ENCODE measurements around the gene TBXA2R. TPM values are rescaled to one million over a fixed set of nuclear protein-coding genes. Genes with fewer than 3 reads are reported as not detected.

Gene TBXA2R
- total and polyA plus RNA-seq, 2 donors from 2014 or later: 6.7 to 8.8 TPM

DNA sequence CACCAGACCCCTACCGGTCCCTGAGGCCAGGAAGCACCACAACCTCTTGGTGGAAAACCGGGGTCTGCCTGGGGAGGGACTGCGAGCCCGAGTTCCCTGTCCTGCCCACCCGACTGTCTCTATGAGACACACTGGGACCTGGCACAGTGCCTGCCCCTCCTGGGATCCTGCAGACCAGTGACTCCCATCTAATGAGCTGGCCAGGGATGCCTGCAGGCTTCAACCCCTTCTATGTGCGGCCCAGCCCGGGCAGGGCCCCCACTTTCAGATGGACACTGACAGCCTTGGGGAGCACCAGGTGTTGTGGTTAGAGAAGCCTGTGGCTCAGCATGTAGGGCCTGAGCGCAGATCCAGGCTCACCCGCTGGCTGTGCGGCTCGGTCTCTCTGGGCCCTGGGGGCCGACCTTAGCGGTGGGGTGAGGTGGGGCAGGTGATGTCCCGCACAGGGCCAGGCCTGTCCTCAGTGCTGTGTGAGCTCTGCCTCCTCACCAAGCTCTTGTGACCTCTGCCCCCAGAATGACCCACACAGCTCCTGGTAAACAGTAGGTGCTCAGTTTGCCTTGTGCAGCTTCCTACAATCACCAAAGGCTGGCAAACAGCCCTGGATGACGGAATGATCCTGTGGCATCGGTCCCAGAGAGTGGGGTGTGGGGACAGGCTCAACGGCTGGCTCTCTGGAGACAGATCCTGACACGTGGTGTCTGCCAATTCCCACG, 37.8 kb upstream of the TBXA2R start:
- no peak for FAIRE-seq
- no peaks in the 10 kb centered on the region for H3K9me3 ChIP-seq (ENCODE audit: control insufficient read depth in 2 of 3, insufficient read depth in 1 of 3, low read length in 3 of 3)
- DNase-seq: no peak
- H3K36me3 ChIP-seq (ENCODE audit: control insufficient read depth in 2 of 3, insufficient read depth in 3 of 3, low read length in 3 of 3): peaks cover 0 to 7% (median 6%) of the 10 kb centered on the region in 3 donors
- H3K27me3 ChIP-seq (ENCODE audit: control insufficient read depth, insufficient read depth, low read length): no peaks in the 10 kb centered on the region
- no peak overlapping the region for H3K4me3 ChIP-seq (ENCODE audit: low read length in 3 of 3)
- TF ChIP-seq, protein P1, sequence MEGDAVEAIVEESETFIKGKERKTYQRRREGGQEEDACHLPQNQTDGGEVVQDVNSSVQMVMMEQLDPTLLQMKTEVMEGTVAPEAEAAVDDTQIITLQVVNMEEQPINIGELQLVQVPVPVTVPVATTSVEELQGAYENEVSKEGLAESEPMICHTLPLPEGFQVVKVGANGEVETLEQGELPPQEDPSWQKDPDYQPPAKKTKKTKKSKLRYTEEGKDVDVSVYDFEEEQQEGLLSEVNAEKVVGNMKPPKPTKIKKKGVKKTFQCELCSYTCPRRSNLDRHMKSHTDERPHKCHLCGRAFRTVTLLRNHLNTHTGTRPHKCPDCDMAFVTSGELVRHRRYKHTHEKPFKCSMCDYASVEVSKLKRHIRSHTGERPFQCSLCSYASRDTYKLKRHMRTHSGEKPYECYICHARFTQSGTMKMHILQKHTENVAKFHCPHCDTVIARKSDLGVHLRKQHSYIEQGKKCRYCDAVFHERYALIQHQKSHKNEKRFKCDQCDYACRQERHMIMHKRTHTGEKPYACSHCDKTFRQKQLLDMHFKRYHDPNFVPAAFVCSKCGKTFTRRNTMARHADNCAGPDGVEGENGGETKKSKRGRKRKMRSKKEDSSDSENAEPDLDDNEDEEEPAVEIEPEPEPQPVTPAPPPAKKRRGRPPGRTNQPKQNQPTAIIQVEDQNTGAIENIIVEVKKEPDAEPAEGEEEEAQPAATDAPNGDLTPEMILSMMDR (IDR thresholded peaks at IDR 0.05; ENCODE audit: borderline replicate concordance, extremely low read depth, insufficient read depth): no peak
- H3K4me1 ChIP-seq (ENCODE audit: control insufficient read depth in 2 of 3, insufficient read depth in 2 of 3, low read depth in 1 of 3, low read length in 3 of 3): no peaks in the 10 kb centered on the region
- intact Hi-C loops (cut with DNase I): no loop called here
- H3K27ac ChIP-seq (ENCODE audit: low read depth in 2 of 2, low read length in 2 of 2): no peak overlapping the region
- H3K9ac ChIP-seq (ENCODE audit: low read length in 3 of 3): no peak overlapping the region

- TF ChIP-seq, protein P1 (IDR thresholded peaks at IDR 0.05; ENCODE audit: borderline replicate concordance, extremely low read depth, insufficient read depth): no peak
- no peak overlapping the region for H3K27ac ChIP-seq (ENCODE audit: low read depth in 2 of 2, low read length in 2 of 2)
- no peak overlapping the region for H3K4me3 ChIP-seq (ENCODE audit: low read length in 3 of 3)
- intact Hi-C loops (cut with DNase I): no loop called here
- no peaks in the 10 kb centered on the region for H3K4me1 ChIP-seq (ENCODE audit: control insufficient read depth in 2 of 3, insufficient read depth in 2 of 3, low read depth in 1 of 3, low read length in 3 of 3)
- no peaks in the 10 kb centered on the region for H3K9me3 ChIP-seq (ENCODE audit: control insufficient read depth in 2 of 3, insufficient read depth in 1 of 3, low read length in 3 of 3)
- H3K36me3 ChIP-seq (ENCODE audit: control insufficient read depth in 2 of 3, insufficient read depth in 3 of 3, low read length in 3 of 3): peaks cover 0 to 7% (median 6%) of the 10 kb centered on the region in 3 donors
- no peaks in the 10 kb centered on the region for H3K27me3 ChIP-seq (ENCODE audit: control insufficient read depth, insufficient read depth, low read length)
- no peak for DNase-seq
- FAIRE-seq: no peak
- no peak overlapping the region for H3K9ac ChIP-seq (ENCODE audit: low read length in 3 of 3)
Observed at GRCh38 chr19:3643674-3644313, 37.1 kb upstream of the TBXA2R start.

- no peak for FAIRE-seq
- no peaks in the 10 kb centered on the region for H3K27me3 ChIP-seq (ENCODE audit: control insufficient read depth, insufficient read depth, low read length)
- TF ChIP-seq, protein P1 (IDR thresholded peaks at IDR 0.05; ENCODE audit: borderline replicate concordance, extremely low read depth, insufficient read depth): no peak
- intact Hi-C loops (cut with DNase I): no loop called here
- H3K9me3 ChIP-seq (ENCODE audit: control insufficient read depth in 2 of 3, insufficient read depth in 1 of 3, low read length in 3 of 3): no peaks in the 10 kb centered on the region
- no peak for DNase-seq
- H3K9ac ChIP-seq (ENCODE audit: low read length in 3 of 3): no peak overlapping the region
- H3K4me1 ChIP-seq (ENCODE audit: control insufficient read depth in 2 of 3, insufficient read depth in 2 of 3, low read depth in 1 of 3, low read length in 3 of 3): no peaks in the 10 kb centered on the region
- H3K27ac ChIP-seq (ENCODE audit: low read depth in 2 of 2, low read length in 2 of 2): no peak overlapping the region
- H3K36me3 ChIP-seq (ENCODE audit: control insufficient read depth in 2 of 3, insufficient read depth in 3 of 3, low read length in 3 of 3): peaks cover 0 to 7% (median 6%) of the 10 kb centered on the region in 3 donors
- H3K4me3 ChIP-seq (ENCODE audit: low read length in 3 of 3): no peak overlapping the region
Observed at GRCh38 chr19:3642987-3643673, 36.5 kb upstream of the TBXA2R start.
